A549 treated with AZD9567 at 1 μM for 4 hours (cell line): ENCODE results near the gene HDDC3. TPM values are rescaled to one million over a fixed set of nuclear protein-coding genes. Genes with fewer than 3 reads are reported as not detected.

Source experiments
- total RNA-seq: library from RNA; stranded (reverse); fragments of 200-300 nt; extraction: Qiagen RNA extraction; gene quantifications from 5 replicates; pipeline ENCODE4 v1.2.3, GENCODE V29; 2022; ENCODE audit not compliant: insufficient read depth

The HDDC3 gene, protein sequence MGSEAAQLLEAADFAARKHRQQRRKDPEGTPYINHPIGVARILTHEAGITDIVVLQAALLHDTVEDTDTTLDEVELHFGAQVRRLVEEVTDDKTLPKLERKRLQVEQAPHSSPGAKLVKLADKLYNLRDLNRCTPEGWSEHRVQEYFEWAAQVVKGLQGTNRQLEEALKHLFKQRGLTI
- 24.9 to 35.5 TPM (median 33.5 TPM) in 5 replicates for total RNA-seq

DNA sequence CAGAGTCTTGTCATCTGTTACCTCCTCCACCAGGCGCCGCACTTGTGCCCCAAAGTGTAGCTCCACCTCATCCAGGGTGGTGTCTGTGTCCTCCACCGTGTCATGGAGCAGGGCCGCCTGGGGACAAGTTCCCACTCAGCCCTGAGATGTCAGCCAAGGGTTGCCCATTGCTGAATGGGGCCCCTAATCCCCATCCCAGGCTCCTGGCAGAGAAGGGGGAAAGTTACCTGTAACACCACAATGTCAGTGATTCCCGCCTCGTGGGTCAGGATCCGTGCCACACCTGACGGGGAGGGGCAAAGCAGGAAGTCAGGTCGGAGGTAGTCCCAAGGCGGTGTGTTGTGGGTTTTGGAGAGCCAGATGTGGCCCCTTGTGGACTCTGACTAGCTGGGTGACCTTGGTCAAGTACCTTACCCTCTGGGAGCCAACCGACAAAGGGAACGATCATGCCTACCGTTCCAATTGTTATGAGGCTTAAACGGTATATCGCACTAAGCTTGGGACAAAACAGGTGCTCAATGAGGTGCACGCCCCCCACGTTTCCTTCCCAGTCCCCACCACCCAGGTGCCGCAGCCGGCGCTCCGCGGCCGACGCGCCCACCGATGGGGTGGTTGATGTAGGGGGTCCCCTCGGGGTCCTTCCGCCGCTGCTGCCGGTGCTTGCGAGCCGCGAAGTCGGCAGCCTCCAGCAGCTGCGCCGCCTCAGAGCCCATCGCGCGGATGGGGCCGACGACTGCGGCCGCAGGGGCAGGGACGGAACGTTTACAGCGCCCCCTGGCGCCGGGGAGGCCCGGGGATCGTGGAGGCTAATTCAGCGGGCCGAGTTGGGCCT is at the start of gene HDDC3:
HDDC3 (minus strand) TSS at position 722 of the 832 bp plus-strand sequence; CDS start at position 713, 9 bp downstream.

DNA sequence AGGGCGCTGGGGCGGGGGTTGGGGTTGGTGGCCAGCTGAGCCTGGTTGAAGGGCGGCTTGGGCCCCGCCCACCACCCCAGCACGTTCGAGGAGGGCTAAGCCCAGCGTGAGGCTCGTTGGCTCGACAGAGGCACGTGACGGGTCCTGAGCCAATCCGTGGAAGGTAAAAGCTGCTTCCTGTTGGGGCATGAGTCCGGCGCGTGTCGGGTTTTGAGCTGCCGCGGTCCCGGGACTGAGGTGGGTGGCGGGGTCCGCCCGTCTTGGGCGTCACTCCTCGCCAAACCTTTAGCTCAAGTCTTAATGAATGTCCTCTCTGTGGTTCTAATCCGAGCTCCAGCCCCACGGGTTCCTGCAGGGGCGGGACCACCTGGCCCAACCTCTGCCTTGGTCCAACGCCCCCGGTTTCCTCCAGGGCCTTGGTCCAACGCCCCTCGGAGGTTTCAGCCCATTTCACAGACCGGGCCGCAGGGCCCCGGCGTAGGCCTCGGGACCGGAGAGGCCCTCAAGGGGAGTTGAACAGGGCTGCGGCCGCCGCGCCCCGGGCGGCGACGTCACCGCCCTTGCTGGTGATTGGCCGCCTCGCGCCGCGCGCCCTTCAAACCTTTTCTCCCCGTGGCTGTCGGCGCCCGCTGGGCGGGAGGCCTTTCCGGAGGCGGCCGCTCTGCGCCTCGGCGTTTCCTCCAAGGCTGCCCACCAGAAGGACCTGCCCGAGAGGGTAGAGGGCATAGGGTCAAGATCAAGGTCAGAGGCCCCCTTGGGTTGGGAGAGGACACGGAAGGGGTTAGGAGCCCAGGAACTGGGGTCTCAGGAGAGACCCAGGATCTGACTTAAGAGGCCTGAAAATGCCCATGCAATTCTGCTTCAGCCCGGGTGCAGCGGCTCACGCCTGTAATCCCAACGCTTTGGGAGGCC is 22.6 kb upstream of the HDDC3 start, which contains the start of gene RCCD1:
RCCD1 (plus strand) TSS at position 173 of the 912 bp plus-strand sequence. CDS start 1,851 bp downstream, outside the sequence.

DNA sequence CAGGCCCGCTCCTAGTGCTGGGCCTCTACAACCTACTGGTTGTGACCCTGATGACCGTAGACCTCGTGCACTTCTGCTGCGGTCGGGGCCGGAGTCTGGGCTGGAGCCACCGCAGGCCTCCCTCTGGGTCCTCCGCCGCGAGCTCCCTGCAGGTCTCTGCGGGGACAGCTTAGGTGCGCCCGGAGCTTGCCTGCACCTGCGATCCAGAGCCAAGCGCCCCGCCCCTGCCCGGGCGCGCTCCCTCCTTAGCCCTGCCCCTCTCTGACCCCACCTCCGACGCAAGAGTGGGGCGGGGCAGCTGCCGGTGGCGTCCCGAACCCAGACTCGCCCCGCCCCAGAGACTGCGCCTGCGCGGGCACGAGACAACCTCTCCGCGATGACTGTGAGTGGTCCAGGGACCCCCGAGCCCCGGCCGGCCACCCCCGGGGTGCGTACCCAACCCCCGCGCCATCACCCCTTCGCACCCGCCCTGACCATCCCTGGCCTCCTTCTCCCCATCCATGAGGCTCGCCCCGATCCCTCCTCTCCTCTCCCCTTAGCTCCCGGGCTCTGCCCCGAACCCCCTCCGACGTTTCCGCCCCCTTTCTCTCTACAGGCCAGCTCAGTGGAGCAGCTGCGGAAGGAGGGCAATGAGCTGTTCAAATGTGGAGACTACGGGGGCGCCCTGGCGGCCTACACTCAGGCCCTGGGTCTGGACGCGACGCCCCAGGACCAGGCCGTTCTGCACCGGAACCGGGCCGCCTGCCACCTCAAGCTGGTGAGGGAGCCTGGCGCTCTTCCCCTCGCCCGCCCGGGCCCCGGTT is 2.8 kb upstream of the HDDC3 start, which contains the start of gene UNC45A:
UNC45A (plus strand) TSS at position 337 of the 803 bp plus-strand sequence; CDS start at position 377, 40 bp downstream.

DNA sequence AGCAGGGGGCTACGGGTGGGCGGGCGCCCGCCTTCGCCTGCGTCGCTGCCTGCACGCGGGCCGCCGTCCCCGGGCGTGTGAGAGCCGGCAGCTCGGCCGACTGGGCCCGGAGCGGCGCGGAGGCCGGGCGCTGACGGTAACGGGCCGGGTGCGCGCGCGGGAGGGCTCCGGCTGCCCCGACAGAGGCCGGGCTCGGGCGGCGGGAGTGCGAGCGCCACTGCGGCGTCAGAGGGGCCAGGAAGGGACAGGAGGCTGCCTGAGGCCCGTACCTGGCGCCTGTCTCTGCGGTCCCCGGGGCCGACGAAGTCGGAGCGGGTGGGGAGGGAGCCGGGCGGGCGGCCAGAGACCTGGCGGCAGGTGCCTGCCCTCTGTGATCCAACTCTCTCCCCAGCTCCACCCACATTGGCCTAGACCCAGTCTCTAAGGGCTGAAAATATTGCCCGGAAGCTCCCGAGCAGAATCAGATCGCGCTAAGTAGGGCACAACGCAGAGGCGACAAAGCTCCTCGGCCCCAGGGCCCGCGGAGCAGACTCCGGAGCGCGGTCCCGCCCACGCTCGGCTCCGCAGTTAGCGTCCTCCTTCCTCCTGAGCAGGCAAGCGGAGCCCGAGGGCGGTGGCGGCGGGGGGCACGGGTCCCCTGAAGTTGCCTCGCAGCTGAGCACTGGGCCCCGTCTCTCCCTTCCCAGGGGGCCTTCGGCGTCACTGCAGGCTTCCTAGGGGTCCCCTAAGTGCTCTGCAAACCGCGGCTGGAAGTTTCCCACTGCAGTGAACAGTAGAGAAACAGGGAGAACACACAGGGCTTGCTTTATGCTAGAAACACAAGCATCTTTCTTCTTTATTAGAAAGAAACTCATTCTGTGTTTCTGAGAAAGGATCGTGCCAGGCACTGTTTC is 29.3 kb downstream of the HDDC3 start, which contains the start of gene MAN2A2:
MAN2A2 (plus strand) TSS at position 463 of the 893 bp plus-strand sequence. CDS start 906 bp downstream, outside the sequence.

DNA sequence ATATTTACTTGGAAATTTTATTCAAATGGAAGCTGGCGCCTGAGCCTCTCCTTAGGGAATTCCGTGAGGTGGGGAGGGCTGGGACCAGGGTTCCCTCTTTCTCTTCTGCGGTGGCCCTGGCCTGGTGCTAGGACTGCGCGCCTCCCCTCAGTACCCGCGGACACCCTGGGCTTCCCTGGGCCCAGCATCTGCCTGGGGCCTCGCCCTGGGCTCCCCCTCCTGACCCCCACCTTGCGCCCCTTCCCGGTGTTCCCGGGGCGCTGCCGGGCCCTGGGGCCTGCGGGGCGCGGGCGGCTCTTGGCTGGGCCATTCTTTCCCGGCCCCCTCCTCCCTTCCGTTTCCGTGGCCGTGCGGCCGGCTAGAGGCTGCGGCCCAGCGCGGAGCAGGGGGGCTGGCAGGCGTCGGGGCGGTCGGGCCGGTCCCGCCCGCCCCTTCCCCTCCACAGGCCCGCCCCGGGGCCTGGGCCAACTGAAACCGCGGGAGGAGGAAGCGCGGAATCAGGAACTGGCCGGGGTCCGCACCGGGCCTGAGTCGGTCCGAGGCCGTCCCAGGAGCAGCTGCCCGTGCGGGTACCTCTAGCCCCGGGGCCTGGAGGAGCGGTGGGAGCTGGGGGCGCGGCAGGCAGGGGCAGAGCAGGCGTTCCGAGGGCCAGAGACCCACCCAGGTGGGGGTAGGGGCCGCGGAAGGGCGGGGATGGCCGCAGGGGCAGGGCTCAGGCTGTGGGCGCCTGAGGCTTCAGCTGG is 48.2 kb downstream of the HDDC3 start, which contains the start of gene FES:
FES (plus strand) TSS at position 529 of the 743 bp plus-strand sequence. CDS start 542 bp downstream, outside the sequence.

Other genes starting within 250 kb of the HDDC3 start
- 11.2 to 20.6 TPM (median 13.2 TPM) in 5 replicates for gene BLM, start 215.2 kb downstream of the HDDC3 start, total RNA-seq
- gene FURIN, start 64.0 kb downstream of the HDDC3 start, total RNA-seq, result 35.1 to 56.4 TPM (median 52.6 TPM) in 5 replicates
- 0.82 to 1.2 TPM (median 0.87 TPM) in 4 of 5 replicates, not detected in the other for gene FES, start 48.0 kb downstream of the HDDC3 start, total RNA-seq
- gene MAN2A2, start 29.2 kb downstream of the HDDC3 start, total RNA-seq, result 21.1 to 35.0 TPM (median 31.4 TPM) in 5 replicates
- 54.3 to 59.4 TPM (median 57.8 TPM) in 5 replicates for gene UNC45A, start 2.7 kb upstream of the HDDC3 start, total RNA-seq
- 23.7 to 44.2 TPM (median 36.0 TPM) in 5 replicates for gene RCCD1, start 22.3 kb upstream of the HDDC3 start, total RNA-seq
- gene PRC1, start 62.0 kb upstream of the HDDC3 start, total RNA-seq, result 175 to 198 TPM (median 183 TPM) in 5 replicates
- 14.1 to 21.3 TPM (median 17.4 TPM) in 5 replicates for gene VPS33B, start 90.0 kb upstream of the HDDC3 start, total RNA-seq
- gene SV2B, start 167.7 kb upstream of the HDDC3 start, total RNA-seq, result 0.02 to 0.15 TPM (median 0.06 TPM) in 4 of 5 replicates, not detected in the other